Measurements from ENCODE around the gene CPE. TPM values are rescaled to one million over a fixed set of nuclear protein-coding genes. Genes with fewer than 3 reads are reported as not detected.

CPE gene
- total RNA-seq, 1 donor = 6.9 TPM

GRCh38 chr4:165474784-165475705 is 96.2 kb downstream of the CPE start:
- H3K4me1 ChIP-seq (ENCODE audit: insufficient read depth, low read length) = no peaks in the 10 kb centered on the region
- no peak overlapping the region for H3K4me2 ChIP-seq (ENCODE audit: insufficient read depth, low read length)
- H3K4me3 ChIP-seq (ENCODE audit: insufficient read depth, low read length) = no peak overlapping the region
- H3K79me2 ChIP-seq (ENCODE audit: insufficient read depth, low read length) = no peaks in the 10 kb centered on the region
- H4K20me1 ChIP-seq (ENCODE audit: insufficient read depth, low read length) = no peaks in the 10 kb centered on the region
- H3K9me3 ChIP-seq (ENCODE audit: low read depth, low read length) = peaks cover 2% of the 10 kb centered on the region
- H3K36me3 ChIP-seq (ENCODE audit: insufficient read depth, low read length) = no peaks in the 10 kb centered on the region
- no peak for DNase-seq (ENCODE audit: insufficient read length, low spot score, missing footprints)
- no peak overlapping the region for H2AFZ ChIP-seq (ENCODE audit: low read length)
- no peak overlapping the region for H3K27ac ChIP-seq (ENCODE audit: low read depth, low read length)
- H3K27me3 ChIP-seq (ENCODE audit: insufficient read depth, low read length) = no peaks in the 10 kb centered on the region
- TF ChIP-seq, protein P1, sequence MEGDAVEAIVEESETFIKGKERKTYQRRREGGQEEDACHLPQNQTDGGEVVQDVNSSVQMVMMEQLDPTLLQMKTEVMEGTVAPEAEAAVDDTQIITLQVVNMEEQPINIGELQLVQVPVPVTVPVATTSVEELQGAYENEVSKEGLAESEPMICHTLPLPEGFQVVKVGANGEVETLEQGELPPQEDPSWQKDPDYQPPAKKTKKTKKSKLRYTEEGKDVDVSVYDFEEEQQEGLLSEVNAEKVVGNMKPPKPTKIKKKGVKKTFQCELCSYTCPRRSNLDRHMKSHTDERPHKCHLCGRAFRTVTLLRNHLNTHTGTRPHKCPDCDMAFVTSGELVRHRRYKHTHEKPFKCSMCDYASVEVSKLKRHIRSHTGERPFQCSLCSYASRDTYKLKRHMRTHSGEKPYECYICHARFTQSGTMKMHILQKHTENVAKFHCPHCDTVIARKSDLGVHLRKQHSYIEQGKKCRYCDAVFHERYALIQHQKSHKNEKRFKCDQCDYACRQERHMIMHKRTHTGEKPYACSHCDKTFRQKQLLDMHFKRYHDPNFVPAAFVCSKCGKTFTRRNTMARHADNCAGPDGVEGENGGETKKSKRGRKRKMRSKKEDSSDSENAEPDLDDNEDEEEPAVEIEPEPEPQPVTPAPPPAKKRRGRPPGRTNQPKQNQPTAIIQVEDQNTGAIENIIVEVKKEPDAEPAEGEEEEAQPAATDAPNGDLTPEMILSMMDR (IDR thresholded peaks at IDR 0.05; ENCODE audit: extremely low read depth, low read depth, low read length) = no peak

DNA sequence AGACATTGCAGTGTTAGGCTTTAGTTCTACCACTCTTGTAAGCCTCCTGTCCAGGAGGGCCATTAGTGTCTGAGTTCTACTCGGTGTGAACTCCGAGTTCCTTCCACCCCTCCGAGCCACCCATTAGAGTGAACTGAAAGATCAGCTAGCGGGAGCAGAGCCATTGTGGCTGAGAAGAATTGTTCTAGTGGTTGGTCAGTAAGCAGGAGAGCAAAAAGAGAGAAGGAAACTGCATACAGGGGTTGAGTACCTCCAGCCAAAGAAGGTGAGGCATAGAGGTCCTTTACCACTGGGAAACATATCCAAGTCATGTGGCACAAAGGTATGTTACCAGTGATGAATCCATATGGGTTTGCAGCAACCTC is 96.9 kb downstream of the CPE start:
- H2AFZ ChIP-seq (ENCODE audit: low read length) = no peak overlapping the region
- H3K79me2 ChIP-seq (ENCODE audit: insufficient read depth, low read length) = no peaks in the 10 kb centered on the region
- H3K4me2 ChIP-seq (ENCODE audit: insufficient read depth, low read length) = no peak overlapping the region
- no peak overlapping the region for H3K4me3 ChIP-seq (ENCODE audit: insufficient read depth, low read length)
- H3K9me3 ChIP-seq (ENCODE audit: low read depth, low read length) = peaks cover 2% of the 10 kb centered on the region
- DNase-seq (ENCODE audit: insufficient read length, low spot score, missing footprints) = no peak
- H4K20me1 ChIP-seq (ENCODE audit: insufficient read depth, low read length) = no peaks in the 10 kb centered on the region
- no peaks in the 10 kb centered on the region for H3K36me3 ChIP-seq (ENCODE audit: insufficient read depth, low read length)
- H3K27ac ChIP-seq (ENCODE audit: low read depth, low read length) = no peak overlapping the region
- TF ChIP-seq, protein P1 (IDR thresholded peaks at IDR 0.05; ENCODE audit: extremely low read depth, low read depth, low read length) = no peak
- H3K4me1 ChIP-seq (ENCODE audit: insufficient read depth, low read length) = no peaks in the 10 kb centered on the region
- no peaks in the 10 kb centered on the region for H3K27me3 ChIP-seq (ENCODE audit: insufficient read depth, low read length)

DNA sequence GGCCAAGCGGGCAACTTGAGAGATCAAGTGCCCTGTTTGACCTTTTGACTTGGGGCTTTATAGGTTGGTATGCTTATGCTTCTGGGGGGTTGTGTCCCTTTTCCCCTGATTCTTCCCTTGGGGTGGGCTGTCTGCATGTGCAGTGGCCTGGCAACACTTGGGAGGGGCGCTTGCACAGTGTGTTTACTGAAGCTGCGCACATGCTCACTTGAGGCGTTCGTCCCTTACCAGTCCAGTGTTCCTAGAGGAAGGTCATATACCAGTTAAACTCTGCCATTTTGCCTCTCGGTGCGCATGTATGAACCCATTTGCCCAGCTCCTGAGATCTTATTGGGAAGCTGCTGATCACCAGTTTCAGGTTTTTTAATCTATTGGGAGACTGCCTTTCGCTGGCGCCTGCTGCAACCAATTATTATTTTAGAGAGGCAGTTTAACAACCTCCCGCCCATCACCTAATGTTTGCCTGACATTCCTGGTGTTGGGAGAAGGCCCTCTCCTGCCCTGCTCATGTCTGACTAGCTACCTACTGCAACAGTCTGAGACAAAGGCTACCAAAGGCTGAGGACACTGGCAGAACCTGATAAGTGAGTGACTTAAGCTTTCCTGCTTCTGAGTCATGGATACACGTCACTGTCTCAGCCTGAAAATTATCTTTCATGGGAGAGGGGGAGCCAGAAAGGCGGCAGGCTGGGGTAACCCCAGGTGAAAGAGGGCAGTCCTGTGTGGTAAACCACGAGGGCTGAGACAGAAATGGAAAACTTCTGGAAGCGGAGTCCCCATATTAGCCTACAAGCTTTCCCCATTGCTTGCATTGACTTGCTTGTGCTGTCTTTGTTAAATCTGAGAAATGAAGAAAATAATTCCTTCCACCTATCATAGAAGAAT is 97.6 kb downstream of the CPE start:
- Histone ChIP-seq H3K4me1 (ENCODE audit: insufficient read depth, low read length) (no peaks in the 10 kb centered on the region), H3K36me3 (ENCODE audit: insufficient read depth, low read length) (no peaks in the 10 kb centered on the region), H3K4me2 (ENCODE audit: insufficient read depth, low read length) (no peak overlapping the region), H3K79me2 (ENCODE audit: insufficient read depth, low read length) (no peaks in the 10 kb centered on the region), H3K27me3 (ENCODE audit: insufficient read depth, low read length) (no peaks in the 10 kb centered on the region), H3K9me3 (ENCODE audit: low read depth, low read length) (peaks cover 2% of the 10 kb centered on the region), H3K4me3 (ENCODE audit: insufficient read depth, low read length) (no peak overlapping the region), H2AFZ (ENCODE audit: low read length) (peak overlapping the region; percentile 30), H3K27ac (ENCODE audit: low read depth, low read length) (no peak overlapping the region), H4K20me1 (ENCODE audit: insufficient read depth, low read length) (no peaks in the 10 kb centered on the region)
- no peak for DNase-seq (ENCODE audit: insufficient read length, low spot score, missing footprints)
- TF ChIP-seq, protein P1 (IDR thresholded peaks at IDR 0.05; ENCODE audit: extremely low read depth, low read depth, low read length) = no peak

GRCh38 chr4:165477799-165478198 is 99.0 kb downstream of the CPE start:
- no peaks in the 10 kb centered on the region for H3K36me3 ChIP-seq (ENCODE audit: insufficient read depth, low read length)
- H3K4me2 ChIP-seq (ENCODE audit: insufficient read depth, low read length) = no peak overlapping the region
- TF ChIP-seq, protein P1 (IDR thresholded peaks at IDR 0.05; ENCODE audit: extremely low read depth, low read depth, low read length) = no peak
- H3K27me3 ChIP-seq (ENCODE audit: insufficient read depth, low read length) = no peaks in the 10 kb centered on the region
- no peaks in the 10 kb centered on the region for H4K20me1 ChIP-seq (ENCODE audit: insufficient read depth, low read length)
- no peak for DNase-seq (ENCODE audit: insufficient read length, low spot score, missing footprints)
- H3K4me1 ChIP-seq (ENCODE audit: insufficient read depth, low read length) = no peaks in the 10 kb centered on the region
- no peaks in the 10 kb centered on the region for H3K9me3 ChIP-seq (ENCODE audit: low read depth, low read length)
- H2AFZ ChIP-seq (ENCODE audit: low read length) = no peak overlapping the region
- no peaks in the 10 kb centered on the region for H3K79me2 ChIP-seq (ENCODE audit: insufficient read depth, low read length)
- H3K27ac ChIP-seq (ENCODE audit: low read depth, low read length) = no peak overlapping the region
- no peak overlapping the region for H3K4me3 ChIP-seq (ENCODE audit: insufficient read depth, low read length)

All from osteoblast (primary cell).